Testis (tissue), 2 donors: Measurements from ENCODE around the gene DCT.

Source experiments
- CTCF ChIP-seq, 3 experiments: fragments of 450-650 bp in 2 of 3; fragments of 200-600 bp in 1 of 3; sonication (generic) in 1 of 3; IDR thresholded peaks; one replicate each; pipeline ENCODE4 v1.5.1; 2016 to 2019; ENCODE audit warnings: antibody characterized with exemption in 3 of 3, mild to moderate bottlenecking in 2 of 3, moderate library complexity in 1 of 3
- POLR2A ChIP-seq: fragments of 450-650 bp; IDR thresholded peaks from one replicate; pipeline ENCODE4 v1.6.1; 2017; ENCODE audit warnings: antibody characterized with exemption, mild to moderate bottlenecking, moderate library complexity

- no peak for TF ChIP-seq CTCF (IDR thresholded peaks at IDR 0.05)
- TF ChIP-seq POLR2A = no peak
These were observed 63.8 kb downstream of the DCT start for GRCh38 chr13:94415500-94416237.
